ENCODE results near the gene PCDHB11. TPM values are rescaled to one million over a fixed set of nuclear protein-coding genes. Genes with fewer than 3 reads are reported as not detected.
"Not testable (repeated sequence)": the region's sequence is repeated elsewhere in the genome, so short reads cannot be mapped to it uniquely, and the experiment has no call there.

Gene PCDHB11
- total RNA-seq, 4 donors from 2014 or later, result 6.9 to 8.6 (median 7.6) TPM

GRCh38 chr5:141179876-141180275 lies 19.6 kb upstream of the PCDHB11 start:
- Histone ChIP-seq H3K36me3 (peaks cover 0 to 12% (median 0%) of the 10 kb centered on the region in 3 donors), H3K9me3 (peaks cover 0 to 88% (median 37%) of the 10 kb centered on the region in 4 donors)
- WGBS, 2 donors, result 40 to 49% methylated on average over 17 to 24 of the region's 32 CpGs
- not testable (repeated sequence) for H3K4me3 ChIP-seq; H3K27me3 ChIP-seq; DNase-seq (ENCODE audit: low spot score in 2 of 2); H3K4me1 ChIP-seq; H3K27ac ChIP-seq

DNA sequence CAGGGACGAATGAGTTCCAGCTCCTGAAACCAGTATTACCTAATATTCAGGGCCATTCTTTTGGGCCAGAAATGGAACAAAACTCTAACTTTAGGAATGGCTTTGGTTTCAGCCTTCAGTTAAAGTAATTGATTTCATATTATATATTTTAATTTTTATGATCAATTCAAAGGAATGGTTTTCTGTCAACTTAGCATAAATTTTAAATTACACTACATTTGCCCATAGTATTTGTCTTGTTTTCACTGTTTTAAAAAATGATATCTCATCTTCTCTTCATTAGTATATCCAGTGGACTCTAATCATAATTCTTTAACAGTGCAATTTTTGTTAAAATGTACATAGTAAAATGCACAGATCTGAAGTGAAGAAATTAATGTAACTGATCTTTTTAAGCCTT lies 19.1 kb upstream of the PCDHB11 start:
- H3K27ac ChIP-seq, result no peak overlapping the region
- H3K4me3 ChIP-seq, result no peak overlapping the region
- no peaks in the 10 kb centered on the region for H3K4me1 ChIP-seq
- no peak for TF ChIP-seq CTCF (IDR thresholded peaks at IDR 0.05)
- TF ChIP-seq POLR2A (IDR thresholded peaks at IDR 0.05), result no peak
- no peak for TF ChIP-seq EP300 (IDR thresholded peaks at IDR 0.05)
- DNase-seq (ENCODE audit: low spot score in 2 of 2), result no peak
- WGBS, 2 donors, result 22 to 57% methylated on average over 1 of the region's 1 CpG
- H3K36me3 ChIP-seq, result peaks cover 0 to 11% (median 0%) of the 10 kb centered on the region in 3 donors
- peaks cover 0 to 8% of the 10 kb centered on the region in 2 donors for H3K27me3 ChIP-seq
- peaks cover 0 to 88% (median 35%) of the 10 kb centered on the region in 4 donors for H3K9me3 ChIP-seq

GRCh38 chr5:141182248-141182647 lies 17.2 kb upstream of the PCDHB11 start, which contains the start of gene PCDHB16:
Gene PCDHB16 (plus strand): TSS chr5:141182387. CDS start chr5:141182560, 173 bp downstream.
- DNase-seq (ENCODE audit: low spot score in 2 of 2), result peak; percentile 27 to 43
- Histone ChIP-seq H3K9me3 (peaks cover 0 to 88% (median 33%) of the 10 kb centered on the region in 4 donors), H3K27ac (peak within 1 kb of the TSS; percentile 2 to 65 (median 38)), H3K4me3 (peak within 1 kb of the TSS in 3 of 4 donors; percentile 18 to 47 (median 32)), H3K4me1 (no peaks in the 10 kb centered on the region), H3K36me3 (peaks cover 0 to 11% (median 0%) of the 10 kb centered on the region in 3 donors), H3K27me3 (peaks cover 0 to 8% of the 10 kb centered on the region in 2 donors)
- WGBS, 2 donors, result 9 to 14% methylated on average over 13 of the region's 13 CpGs
- peak in 1 of 2 donors; percentile 34 for TF ChIP-seq EP300 (IDR thresholded peaks at IDR 0.05)
- TF ChIP-seq POLR2A (IDR thresholded peaks at IDR 0.05), result no peak
- TF ChIP-seq CTCF (IDR thresholded peaks at IDR 0.05), result peak in 4 of 5 experiments; percentile 22 to 51 (median 35)

- not testable (repeated sequence) for H3K27ac ChIP-seq; H3K4me3 ChIP-seq; H3K27me3 ChIP-seq; H3K4me1 ChIP-seq; DNase-seq (ENCODE audit: low spot score in 2 of 2); H3K36me3 ChIP-seq
- 45 to 46% methylated on average over 16 to 26 of the region's 69 CpGs for WGBS, 2 donors
- peaks cover 0 to 89% (median 32%) of the 10 kb centered on the region in 4 donors for H3K9me3 ChIP-seq
Measured at GRCh38 chr5:141184117-141184855, 15.1 kb upstream of the PCDHB11 start.

DNA sequence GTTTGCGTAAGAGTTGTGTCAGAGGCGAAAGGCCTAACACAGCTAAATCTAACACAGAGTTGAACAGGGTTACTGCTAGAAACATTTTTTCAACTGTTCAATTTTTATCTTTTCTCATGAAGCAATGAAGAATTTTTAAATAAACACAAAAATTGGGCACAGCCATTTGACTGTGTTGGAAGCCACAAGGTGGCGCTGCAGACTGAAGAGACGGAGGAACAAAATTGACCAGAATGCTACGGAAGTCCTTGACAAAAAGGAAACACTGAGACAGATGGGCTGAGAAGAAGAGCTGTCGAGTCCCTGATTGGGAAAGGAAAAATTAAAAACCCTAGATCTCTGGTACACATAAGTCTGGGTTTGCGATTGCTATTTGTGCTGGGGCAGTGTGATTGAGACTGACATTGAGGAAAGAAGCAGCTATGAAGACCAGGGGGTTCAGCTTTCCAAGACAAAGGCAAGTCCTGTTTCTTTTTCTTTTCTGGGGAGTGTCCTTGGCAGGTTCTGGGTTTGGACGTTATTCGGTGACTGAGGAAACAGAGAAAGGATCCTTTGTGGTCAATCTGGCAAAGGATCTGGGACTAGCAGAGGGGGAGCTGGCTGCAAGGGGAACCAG lies 12.4 kb upstream of the PCDHB11 start, which contains the start of gene PCDHB9:
PCDHB9 (plus strand) TSS at position 265 of the 616 bp plus-strand sequence; CDS start at position 423, 158 bp downstream.
- H3K4me3 ChIP-seq, result peak within 1 kb of the TSS in 1 of 4 donors; percentile 9
- no peaks in the 10 kb centered on the region for H3K27me3 ChIP-seq
- no peak within 1 kb of the TSS for H3K27ac ChIP-seq
- DNase-seq (ENCODE audit: low spot score in 2 of 2), result no peak
- H3K36me3 ChIP-seq, result peaks cover 0 to 8% (median 0%) of the 10 kb centered on the region in 3 donors
- H3K9me3 ChIP-seq, result peaks cover 0 to 97% (median 38%) of the 10 kb centered on the region in 4 donors
- H3K4me1 ChIP-seq, result no peaks in the 10 kb centered on the region
- TF ChIP-seq EP300 (IDR thresholded peaks at IDR 0.05) (no peak), CTCF (IDR thresholded peaks at IDR 0.05) (peak in 1 of 5 experiments; percentile 19), POLR2A (IDR thresholded peaks at IDR 0.05) (no peak)
- WGBS, 2 donors, result 18 to 20% methylated on average over 9 of the region's 9 CpGs

GRCh38 chr5:141188682-141189081 lies 10.7 kb upstream of the PCDHB11 start:
- H3K27ac ChIP-seq; H3K4me1 ChIP-seq; DNase-seq (ENCODE audit: low spot score in 2 of 2); H3K27me3 ChIP-seq; H3K36me3 ChIP-seq; H3K4me3 ChIP-seq: not testable (repeated sequence)
- 46 to 53% methylated on average over 21 to 23 of the region's 37 CpGs for WGBS, 2 donors
- peaks cover 0 to 96% (median 34%) of the 10 kb centered on the region in 4 donors for H3K9me3 ChIP-seq

DNA sequence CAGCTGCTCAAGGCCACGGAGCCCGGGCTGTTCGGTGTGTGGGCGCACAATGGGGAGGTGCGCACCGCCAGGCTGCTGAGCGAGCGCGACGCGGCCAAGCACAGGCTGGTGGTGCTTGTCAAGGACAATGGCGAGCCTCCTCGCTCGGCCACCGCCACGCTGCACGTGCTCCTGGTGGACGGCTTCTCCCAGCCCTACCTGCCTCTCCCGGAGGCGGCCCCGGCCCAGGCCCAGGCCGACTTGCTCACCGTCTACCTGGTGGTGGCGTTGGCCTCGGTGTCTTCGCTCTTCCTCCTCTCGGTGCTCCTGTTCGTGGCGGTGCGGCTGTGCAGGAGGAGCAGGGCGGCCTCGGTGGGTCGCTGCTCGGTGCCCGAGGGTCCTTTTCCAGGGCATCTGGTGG lies 10.3 kb upstream of the PCDHB11 start:
- H3K4me3 ChIP-seq; H3K27me3 ChIP-seq; H3K27ac ChIP-seq; H3K4me1 ChIP-seq; H3K36me3 ChIP-seq; DNase-seq (ENCODE audit: low spot score in 2 of 2): not testable (repeated sequence)
- H3K9me3 ChIP-seq, result peaks cover 0 to 94% (median 34%) of the 10 kb centered on the region in 4 donors
- WGBS, 2 donors, result 40 to 46% methylated on average over 12 to 22 of the region's 35 CpGs

Data from tibial nerve (tissue), 4 donors.